Activated CD4-positive, alpha-beta T cell treated with anti-CD3 and anti-CD28 coated beads, Interleukin-2, Interleukin-4, amounts not matched to agents 100 ng/mL and 50 ng/mL, durations not matched to agents 16 hours and 8 hours (primary cell): ENCODE data around the gene NUCKS1.

Experiments
- DNase-seq: peaks from one replicate; pipeline ENCODE4 v3.0.0-alpha.2; 2020; ENCODE audit warnings: low spot score

The NUCKS1 gene

GRCh38 chr1:205669341-205670149 is 80.4 kb downstream of the NUCKS1 start:
- no peak for DNase-seq

GRCh38 chr1:205668951-205669340 is 81.0 kb downstream of the NUCKS1 start:
- DNase-seq, result no peak

GRCh38 chr1:205667909-205668643 is 81.9 kb downstream of the NUCKS1 start:
- DNase-seq, result no peak

GRCh38 chr1:205666372-205667166 is 83.4 kb downstream of the NUCKS1 start:
- DNase-seq, result no peak

- DNase-seq, result no peak
Measured at GRCh38 chr1:205665201-205666045, 84.6 kb downstream of the NUCKS1 start.

GRCh38 chr1:205664399-205665017 is 85.5 kb downstream of the NUCKS1 start:
- DNase-seq, result no peak

GRCh38 chr1:205663286-205663936 is 86.6 kb downstream of the NUCKS1 start:
- DNase-seq, result no peak
